ENCODE data around the gene TMEM120B.

DNA sequence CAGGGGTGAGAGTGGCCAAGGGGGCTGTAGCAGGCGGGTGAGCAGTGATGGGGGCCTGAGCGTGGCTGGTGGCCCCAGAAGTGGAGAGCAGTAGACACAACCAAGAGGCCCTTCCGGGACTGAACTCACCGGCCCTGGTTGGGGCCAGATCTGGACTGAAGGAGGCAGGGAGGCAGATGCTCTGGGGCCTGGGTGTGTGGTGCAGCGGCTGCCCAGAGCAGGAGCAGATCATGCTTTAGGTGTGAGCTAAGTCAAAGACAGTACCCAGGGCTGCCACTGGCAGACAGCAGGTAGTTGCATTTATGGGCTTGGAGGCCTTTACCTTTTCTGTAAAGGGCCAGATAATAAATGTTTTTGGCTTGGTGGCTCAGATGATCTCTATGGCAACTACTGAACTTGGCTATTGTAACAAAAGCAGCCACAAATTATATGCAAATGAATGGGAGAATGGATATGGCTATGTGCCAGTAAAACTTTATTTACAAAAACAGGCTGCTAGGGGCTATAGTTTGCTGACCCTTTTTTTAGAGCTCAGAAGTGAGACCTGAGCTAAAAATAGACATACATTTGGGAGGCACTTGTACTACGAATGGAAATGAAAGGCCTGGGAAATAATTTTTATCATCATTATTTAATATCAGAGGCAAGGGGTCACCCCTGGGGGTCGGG, 116.8 kb downstream of the TMEM120B start:
- TF ChIP-seq, protein P1, sequence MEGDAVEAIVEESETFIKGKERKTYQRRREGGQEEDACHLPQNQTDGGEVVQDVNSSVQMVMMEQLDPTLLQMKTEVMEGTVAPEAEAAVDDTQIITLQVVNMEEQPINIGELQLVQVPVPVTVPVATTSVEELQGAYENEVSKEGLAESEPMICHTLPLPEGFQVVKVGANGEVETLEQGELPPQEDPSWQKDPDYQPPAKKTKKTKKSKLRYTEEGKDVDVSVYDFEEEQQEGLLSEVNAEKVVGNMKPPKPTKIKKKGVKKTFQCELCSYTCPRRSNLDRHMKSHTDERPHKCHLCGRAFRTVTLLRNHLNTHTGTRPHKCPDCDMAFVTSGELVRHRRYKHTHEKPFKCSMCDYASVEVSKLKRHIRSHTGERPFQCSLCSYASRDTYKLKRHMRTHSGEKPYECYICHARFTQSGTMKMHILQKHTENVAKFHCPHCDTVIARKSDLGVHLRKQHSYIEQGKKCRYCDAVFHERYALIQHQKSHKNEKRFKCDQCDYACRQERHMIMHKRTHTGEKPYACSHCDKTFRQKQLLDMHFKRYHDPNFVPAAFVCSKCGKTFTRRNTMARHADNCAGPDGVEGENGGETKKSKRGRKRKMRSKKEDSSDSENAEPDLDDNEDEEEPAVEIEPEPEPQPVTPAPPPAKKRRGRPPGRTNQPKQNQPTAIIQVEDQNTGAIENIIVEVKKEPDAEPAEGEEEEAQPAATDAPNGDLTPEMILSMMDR (IDR thresholded peaks at IDR 0.05; ENCODE audit: low read depth, low read length, poor library complexity, severe bottlenecking): no peak
- TF ChIP-seq EZH2phosphoT487 (IDR thresholded peaks at IDR 0.05; ENCODE audit: borderline replicate concordance, low read length): no peak

All from DOHH2 (cell line).